GM21737 (cell line): ENCODE data around the gene ENPP3.

Source experiments
- ATAC-seq: cut with Tn5 transposase; IDR thresholded peaks from one replicate; pipeline ENCODE4 v1.9.1; 2021; ENCODE audit warnings: mild to moderate bottlenecking, moderate library complexity; ENCODE audit not compliant: unreplicated experiment

Gene ENPP3

DNA sequence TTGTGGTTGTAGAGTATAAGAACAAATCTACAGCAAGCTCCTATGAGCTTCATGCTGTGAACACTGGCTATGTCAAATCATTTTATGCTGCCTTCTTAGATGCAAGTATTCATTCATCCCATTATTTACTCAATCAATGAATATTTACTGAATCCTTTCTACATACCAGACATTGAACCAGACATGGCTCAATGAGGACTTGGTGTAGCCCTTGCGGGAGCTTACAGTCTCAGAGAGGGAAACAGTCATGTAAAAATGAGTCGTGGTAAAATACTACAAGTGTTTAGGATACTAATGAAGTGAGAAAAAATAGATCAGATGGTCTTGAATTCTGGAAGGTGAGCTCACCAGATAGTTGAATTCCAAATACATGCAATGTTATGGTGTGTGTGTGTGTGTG lies 125.9 kb downstream of the ENPP3 start:
- no peak for ATAC-seq

DNA sequence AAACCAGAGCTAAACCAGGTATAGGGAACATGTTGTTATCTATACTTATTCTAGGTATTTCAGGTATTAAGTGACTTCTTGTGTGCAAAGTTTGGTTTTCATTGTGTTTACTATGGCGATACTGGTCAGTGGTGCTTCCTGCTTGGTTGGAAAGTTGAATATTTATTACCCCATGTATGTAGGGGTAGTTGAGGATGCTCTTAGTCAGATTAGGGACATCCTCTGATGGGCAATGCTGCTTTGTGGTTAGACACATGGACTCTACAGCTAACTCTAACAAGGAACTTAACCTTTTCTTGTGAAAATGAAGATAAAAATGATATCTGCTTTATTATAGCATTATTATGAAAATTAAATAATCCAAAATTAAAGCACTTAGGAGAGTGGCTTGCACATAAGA lies 126.6 kb downstream of the ENPP3 start:
- ATAC-seq = no peak

DNA sequence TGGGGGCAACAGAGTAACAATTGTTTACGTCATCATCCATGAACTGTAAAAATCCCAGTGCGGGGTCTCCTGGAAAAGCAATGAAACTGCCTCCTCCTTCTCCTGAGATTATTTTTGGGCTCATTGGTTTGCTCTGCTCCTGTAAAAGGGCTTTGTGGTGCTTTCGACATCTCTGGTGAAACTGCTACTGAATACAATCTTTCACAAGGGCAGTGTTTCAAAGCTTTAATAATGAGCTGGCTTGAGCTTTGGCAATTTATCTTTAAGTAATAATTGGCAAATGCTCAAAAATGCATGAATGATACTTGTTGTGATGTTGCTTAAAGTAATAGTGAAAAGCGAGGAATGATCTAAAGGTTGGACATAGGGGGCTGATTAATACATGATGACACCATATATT lies 127.2 kb downstream of the ENPP3 start:
- ATAC-seq = no peak

DNA sequence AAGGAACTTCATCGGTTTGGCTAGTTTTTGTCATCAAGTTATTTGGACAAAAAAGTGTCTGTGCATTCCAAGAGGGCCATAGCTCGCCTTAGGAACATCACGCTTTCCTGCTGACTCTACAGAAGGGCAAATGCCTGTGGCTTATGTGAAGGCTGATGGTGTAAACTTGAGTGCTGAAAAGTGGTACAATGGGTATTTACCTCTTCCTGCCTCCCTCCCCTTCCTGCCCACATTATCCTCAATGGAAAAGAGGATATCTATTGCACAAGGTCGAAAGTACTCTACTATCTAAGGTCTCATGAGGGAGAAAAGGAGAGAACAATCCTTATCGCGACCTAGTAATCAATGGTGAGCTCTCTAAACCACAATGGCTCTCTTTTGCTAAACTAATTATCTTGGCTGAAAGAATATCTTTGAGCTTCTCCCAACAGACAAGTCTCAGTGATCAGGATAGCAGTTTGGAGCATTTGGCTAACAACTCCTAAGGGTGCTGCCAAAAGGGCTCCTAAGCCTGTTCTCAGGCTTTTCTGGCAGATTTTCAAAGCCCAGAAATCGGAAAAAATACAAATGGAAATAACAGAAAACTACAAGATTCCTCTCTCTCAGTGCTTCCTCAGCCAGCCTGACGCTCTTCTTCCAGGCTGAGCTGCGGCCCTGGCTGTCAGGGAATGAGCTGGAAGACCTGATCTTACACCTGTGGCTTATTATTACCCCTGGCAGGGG lies 128.1 kb downstream of the ENPP3 start:
- no peak for ATAC-seq

DNA sequence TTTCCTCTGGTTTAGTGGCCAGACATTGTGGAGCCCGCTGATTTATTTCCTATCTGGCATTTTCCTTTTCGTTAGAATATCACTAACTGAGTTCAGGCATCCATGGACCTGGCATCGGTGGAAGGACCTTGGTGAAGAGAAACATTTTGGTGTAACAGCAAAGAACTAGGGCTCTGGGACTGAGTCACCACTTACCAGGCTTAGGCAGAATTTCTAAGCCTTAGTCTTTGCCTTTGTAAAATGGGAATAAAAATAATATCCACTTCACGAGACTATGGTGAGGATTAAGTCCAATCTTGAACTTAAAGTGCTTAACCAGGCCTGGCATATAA lies 128.7 kb downstream of the ENPP3 start:
- no peak for ATAC-seq

DNA sequence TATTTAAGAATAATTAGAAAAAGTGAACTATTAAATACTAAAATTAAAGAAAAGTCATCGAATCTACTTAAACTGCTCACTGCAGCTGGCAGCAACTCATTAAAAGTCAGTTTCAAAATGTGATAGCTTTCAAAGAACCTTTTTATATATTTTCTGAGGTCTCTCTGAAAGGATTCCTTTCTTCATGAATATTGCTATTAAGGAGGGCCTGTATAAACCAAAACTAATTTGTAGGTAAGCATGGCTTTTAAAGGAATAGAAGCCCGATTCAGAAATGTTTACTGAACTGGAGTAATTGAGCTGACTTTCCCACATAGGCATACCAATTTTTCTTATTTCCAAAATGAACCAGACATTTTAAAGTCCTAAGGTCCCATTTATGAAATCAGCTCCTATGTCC lies 129.5 kb downstream of the ENPP3 start:
- no peak for ATAC-seq

DNA sequence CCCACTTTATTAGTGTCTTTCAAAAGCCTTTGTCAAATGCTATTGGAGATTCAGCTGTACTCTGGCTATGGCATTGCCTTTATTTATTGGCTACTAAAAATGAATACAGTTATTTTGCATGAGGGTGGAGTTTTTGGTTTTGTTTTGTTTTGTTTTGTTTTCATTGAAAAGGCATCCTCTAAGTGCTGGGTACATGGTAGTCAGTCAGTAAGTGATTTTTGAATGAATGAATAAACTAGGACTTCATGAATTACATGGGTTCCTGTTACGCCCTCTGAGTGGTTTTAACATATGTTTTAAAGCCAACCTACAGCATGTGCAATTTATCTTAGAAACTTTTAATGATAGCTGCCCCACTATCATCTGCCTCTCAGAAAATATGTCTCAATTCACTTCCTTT lies 131.9 kb downstream of the ENPP3 start:
- no peak for ATAC-seq

DNA sequence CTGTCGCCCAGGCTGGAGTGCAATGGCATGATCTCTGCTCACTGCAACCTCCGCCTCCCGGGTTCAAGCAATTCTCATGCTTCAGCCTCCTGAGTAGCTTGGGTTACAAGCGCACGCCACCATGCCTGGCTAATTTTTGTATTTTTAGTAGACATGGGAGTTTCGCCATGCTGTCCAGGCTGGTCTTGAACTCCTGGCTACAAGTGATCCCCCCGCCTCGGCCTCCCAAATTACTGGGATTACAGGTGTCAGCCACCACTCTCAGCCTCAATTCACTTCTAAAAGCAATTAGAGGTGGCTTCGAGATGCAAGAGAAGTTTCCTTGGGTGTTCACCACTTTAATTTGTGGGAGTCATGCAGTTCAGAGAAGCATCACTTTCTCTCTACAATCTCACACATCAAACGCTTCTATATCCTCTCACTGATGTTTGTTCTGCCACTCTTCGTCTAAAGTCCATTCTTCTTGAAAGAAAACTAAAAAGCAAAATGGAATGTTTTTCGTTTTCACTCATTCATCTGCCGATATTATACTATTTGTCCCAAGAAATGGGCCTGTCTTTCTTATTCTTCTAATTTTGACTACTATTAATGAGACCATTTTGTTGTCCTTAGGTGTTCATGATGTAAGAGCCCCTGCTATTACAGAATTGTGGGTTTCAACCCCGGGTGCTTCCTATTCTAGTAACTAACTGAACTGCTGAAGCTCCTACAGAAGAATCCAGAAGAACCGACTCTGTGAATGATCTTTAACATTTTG lies 132.5 kb downstream of the ENPP3 start:
- no peak for ATAC-seq

DNA sequence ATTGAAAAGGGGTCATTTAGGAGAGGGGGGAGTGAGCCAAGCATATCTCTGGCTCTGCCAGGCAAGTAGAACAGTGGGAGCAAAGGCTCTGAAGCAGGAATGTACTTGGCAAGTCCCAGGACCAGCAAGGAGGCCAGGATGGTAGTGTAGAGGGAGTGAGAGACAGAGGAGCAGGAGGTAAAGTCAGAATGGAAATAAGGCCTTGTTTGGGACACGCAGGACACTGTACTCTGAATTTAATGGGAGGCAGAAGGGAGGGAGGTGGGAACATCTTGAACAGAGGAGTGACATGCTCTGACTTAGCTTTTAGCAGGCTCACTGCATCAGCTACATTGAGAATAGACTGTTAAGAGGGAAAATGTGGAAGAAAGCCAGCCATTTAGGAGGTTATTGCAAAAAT lies 133.7 kb downstream of the ENPP3 start:
- ATAC-seq = no peak

DNA sequence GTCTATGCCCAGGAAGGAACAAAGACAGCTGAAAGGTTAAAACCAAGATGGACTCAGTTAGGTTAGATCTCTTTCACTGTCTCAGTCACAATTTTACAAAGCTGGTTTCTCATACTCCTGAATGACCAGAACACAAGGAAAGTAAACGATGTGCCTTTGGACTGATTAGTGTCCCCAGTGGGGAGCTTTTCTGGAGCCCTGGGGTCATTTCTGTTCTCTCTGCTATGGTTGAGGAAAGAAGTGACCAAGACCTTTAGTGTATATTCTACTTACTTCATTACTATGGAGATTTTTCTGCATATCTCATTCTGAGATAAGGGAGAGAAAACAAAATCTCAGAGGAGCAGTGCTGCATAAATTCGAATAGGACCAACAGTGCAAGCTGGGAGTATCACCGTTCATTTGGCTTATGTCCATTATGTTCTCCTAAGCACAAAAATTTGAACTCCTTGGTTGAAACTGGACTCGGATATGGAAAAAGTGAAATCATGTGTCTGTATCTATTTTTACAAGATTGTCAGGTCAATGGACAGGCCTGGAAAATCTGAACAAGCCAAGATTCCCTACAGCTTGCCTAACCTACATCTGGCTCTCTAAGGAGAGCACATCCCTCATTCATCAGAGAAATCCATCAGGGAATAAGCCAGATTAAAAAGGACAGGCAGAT lies 136.3 kb downstream of the ENPP3 start:
- ATAC-seq = no peak

DNA sequence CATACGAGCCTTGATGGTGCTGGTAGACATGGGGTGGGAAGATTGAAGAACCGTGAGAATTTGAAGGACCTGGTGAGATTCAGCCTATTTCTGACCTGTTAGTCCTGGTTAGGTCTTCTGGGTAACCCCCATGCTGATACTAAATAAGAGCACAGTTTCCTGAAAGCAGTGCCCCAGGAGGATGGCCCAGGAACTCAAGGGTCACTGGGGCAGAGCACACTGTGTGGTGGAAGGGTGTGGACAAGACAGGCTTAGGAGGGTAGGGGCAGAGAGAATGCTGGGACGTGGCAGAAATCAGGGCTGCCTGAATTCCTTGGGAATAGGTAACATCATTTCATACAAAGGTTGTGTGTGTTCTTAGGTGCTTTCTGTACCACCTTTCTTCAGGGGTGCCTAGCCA lies 138.8 kb downstream of the ENPP3 start:
- ATAC-seq = no peak

DNA sequence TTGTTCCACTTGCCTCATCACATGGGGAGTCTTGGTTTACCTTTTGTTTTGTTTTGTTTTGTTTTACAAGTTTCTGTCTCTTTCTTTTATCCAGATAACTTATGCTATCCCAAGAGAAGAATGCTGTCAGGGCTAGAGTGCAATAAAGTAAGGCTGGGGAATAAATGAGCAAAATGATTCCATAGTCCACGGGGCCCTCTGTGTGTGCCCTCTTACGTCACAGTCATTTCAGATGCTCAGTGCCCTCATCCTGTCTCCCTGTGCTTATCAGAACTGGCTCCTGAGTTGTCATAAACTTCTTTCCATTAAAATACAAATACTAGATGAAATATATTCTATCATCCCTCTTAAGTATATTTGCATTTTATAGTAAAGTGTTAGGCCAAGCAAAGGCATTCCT lies 139.9 kb downstream of the ENPP3 start:
- ATAC-seq = no peak

DNA sequence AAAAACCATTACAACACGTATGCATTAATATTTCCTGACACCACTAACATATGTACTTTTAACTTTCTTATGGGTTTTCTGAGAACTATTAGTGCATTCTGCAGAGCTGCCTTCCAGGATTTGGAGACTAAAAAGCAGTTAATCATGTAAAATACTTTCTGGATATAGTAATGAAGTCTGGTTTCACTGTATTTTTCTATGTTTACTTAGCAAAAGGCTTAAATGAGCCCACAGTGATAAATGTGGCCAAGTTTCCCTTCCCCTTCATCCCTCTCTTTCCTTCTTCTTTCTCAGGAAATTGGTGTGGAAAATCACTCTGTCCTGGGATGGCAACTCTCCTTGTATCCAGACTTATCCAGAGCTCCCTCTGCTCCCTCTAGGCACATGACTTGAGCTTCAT lies 141.1 kb downstream of the ENPP3 start:
- ATAC-seq = no peak

DNA sequence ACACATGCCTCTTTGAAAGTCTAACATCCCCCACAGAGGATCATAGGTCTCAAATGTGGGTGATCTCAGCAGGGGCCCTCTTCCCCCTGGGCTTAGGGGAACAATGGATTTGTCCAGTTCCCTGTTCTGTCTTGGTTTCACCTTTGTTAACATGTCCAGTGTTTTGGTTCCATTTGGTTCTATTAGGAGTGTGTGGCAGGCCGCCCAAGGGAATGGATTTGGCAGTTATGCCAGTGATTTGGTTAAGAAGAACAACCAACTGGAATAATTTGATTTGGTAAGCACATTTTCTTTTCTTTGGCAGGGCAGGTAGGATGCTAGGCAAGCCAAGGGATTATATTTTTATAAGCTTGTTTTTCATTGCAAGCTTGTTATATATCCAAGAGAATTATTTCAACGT lies 142.2 kb downstream of the ENPP3 start:
- no peak for ATAC-seq

DNA sequence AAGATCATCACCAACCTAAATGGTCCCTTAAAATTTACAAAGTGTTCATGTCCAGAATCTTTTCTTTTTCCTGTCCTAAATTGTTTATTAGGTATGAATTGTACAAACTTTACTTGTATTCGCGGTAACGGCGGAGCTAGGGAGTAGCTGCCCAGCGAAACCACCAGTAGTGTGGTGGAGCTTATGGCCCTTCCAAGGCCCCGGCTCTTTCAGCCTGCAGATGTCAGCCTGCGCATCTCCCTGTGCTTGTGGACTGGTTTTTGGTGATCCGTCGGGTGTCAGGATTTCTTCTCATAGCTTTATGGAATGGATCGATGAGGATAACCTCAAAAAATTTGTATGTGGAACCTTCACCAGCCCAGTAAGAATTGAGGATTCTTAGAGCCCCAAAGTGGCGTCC lies 143.5 kb downstream of the ENPP3 start:
- ATAC-seq = no peak

DNA sequence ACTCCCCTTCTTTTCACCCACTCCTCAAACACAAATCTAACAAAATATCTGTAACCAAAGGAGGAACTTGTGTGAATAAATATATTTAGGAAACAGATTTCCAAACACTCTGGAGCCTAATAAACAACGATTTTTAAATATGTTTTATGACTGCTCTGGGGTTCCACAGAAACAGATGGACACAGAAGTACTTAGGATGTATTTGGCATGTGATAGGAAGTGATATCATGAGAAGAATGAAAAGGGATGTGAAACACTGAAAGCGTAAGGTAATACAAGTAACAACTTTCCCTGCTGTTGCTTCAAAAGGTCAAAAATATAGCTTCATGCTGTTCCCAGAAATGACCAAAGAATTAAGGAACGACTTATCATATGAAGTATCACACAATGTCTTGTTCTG lies 144.6 kb downstream of the ENPP3 start:
- no peak for ATAC-seq

DNA sequence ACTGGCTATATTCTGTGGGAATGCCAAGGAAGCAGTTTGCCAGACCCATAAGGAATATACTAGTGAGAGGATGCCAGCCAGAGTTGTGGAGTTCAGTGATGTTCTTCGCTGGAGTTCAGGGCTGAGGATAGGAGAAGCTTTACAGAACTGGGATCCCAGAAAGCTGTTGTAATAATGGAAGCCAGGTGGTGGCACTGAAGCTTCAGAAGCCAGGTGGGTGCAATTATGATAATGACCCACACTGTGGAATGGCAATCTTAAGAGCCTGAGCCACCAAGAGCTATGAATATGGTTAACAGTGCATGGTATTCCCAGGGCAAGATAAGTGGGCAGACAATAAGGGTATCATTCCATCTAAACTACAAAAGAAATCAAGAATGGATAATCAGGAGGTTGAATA lies 145.7 kb downstream of the ENPP3 start:
- no peak for ATAC-seq

DNA sequence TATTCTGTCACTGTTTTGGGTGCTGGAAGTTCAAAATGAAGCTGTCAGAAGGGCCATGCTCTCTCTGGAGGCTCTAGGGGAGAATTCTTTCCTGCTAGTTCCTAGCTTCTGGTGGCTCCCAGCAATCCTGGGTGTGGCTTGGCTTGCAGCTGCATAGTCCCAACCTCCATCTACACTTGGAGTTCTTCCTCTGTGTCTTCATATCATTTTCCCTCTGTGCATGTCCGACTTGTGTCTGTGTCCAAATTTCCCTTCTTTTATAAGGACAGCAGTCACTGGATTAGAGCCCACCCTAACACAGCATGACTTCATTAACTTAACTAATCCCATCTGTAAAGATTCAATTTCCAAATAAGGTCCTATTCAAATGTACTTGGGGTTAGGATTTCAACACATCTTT lies 147.5 kb downstream of the ENPP3 start:
- ATAC-seq = no peak

DNA sequence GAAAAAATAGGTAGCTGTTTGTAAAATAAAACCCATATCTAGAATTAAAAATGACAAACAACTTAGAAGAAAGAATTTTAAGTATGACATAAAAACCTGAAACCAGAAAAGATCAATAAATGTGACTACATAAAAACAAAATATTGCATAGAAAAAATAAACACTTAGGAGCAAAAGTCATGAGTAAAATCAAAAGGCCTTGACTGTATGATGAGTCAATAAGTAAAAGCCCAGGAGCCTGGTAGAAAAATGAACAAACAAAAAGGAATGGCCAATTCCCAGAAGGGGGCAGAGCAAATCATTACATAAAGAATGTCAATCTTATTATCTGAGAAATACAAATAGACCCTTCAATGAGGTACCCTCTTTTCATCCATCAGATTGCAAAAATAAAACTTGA lies 150.0 kb downstream of the ENPP3 start:
- ATAC-seq = no peak

DNA sequence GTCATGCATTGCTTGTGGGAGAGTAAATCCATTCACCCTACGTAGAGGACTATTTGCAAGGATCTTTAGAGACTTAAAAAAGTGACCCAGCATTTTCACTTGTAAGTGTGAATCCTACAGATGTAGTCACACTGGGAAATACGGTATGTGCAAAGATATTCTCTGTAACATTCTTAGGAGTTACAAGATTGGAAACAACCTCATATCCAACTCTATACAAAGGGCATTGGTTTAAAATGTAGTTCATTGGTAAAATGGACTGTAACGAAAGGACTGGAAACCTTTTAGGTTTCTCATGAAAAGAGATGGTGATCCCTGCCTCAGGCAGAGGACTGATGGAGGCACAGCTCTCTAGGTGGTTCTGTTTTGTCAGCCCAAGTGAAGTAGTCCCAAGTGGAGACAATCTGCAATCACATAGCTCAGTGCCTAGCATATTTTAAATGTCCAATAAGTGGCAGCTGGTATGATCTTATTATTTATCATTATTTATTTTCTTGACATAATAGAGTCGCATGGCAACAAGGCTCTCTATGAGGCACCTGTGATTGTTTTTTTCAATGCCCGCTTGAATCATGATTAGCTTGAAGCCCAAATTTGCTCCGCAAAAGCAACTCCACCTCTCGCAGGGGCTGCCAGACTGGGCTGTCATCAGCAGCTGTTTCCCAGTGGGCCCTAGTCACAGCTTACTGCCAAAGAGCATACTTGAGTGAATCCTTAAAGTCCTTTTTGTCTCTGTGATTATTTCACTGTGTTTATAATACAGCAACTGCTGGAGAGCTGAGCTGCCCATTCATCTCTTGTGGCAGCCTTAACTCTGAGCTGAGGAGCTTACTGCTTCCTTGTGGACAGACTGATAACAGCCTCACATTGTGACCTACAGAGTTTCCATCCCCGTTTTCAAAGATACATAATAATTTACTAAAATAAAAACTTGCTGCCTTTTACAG lies 150.9 kb downstream of the ENPP3 start:
- ATAC-seq = no peak

DNA sequence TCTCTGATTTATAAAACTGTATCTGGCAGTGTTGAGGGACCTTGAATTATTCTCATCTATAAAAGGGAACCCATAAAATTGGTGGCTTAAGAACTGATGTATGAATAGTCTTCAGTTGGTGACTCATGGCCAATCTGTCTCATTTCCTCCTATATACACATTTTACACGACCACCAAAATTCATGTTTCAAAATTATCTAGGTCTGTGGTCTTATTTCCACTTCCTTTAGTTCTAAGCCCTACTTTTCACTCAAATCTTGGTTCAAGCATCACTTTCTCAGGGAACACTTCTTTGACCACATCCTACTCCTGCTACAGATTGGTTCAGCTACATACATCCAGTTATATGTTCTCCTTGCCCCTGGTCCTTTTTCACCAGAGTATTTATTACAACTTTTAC lies 152.1 kb downstream of the ENPP3 start:
- no peak for ATAC-seq
